HUES48 (cell line): ENCODE results near the gene MANEA.
A peak's percentile ranks its signal among the peaks of the same experiment; 100 is the strongest.
"Not testable (repeated sequence)": the region's sequence is repeated elsewhere in the genome, so short reads cannot be mapped to it uniquely, and the experiment has no call there.

Experiments
- H3K27ac ChIP-seq: one replicate; pipeline ENCODE4 v1.7.0; 2013; ENCODE audit warnings: low read depth, low read length, inconsistent platforms
- H3K27me3 ChIP-seq: 2 replicates; pipeline ENCODE4 v1.6.1; 2013; ENCODE audit warnings: mild to moderate bottlenecking, low read length; ENCODE audit not compliant: control insufficient read depth, insufficient read depth
- H3K36me3 ChIP-seq: 2 replicates; pipeline ENCODE4 v1.6.1; 2013; ENCODE audit warnings: low read length; ENCODE audit not compliant: control insufficient read depth, insufficient read depth
- H3K4me1 ChIP-seq: 2 replicates; pipeline ENCODE4 v1.6.1; 2013; ENCODE audit warnings: mild to moderate bottlenecking, low read length; ENCODE audit not compliant: control insufficient read depth, insufficient read depth
- H3K4me3 ChIP-seq: 2 replicates; pipeline ENCODE4 v1.5.1; 2013; ENCODE audit warnings: mild to moderate bottlenecking, low read depth, low read length
- H3K9ac ChIP-seq: 2 replicates; pipeline ENCODE4 v1.6.1; 2013; ENCODE audit warnings: mild to moderate bottlenecking, low read depth, low read length, moderate library complexity
- H3K9me3 ChIP-seq: 2 replicates; pipeline ENCODE4 v1.6.1; 2013; ENCODE audit warnings: low read length; ENCODE audit not compliant: control insufficient read depth, insufficient read depth

MANEA gene

GRCh38 chr6:95551678-95552324 is 25.5 kb upstream of the MANEA start:
- H3K4me1 ChIP-seq: no peaks in the 10 kb centered on the region
- H3K36me3 ChIP-seq: no peaks in the 10 kb centered on the region

GRCh38 chr6:95553880-95554279 is 23.5 kb upstream of the MANEA start:
- no peaks in the 10 kb centered on the region for H3K27me3 ChIP-seq
- no peaks in the 10 kb centered on the region for H3K9me3 ChIP-seq
- no peaks in the 10 kb centered on the region for H3K36me3 ChIP-seq
- H3K4me3 ChIP-seq: no peak overlapping the region
- no peak overlapping the region for H3K27ac ChIP-seq
- no peak overlapping the region for H3K9ac ChIP-seq
- H3K4me1 ChIP-seq: no peaks in the 10 kb centered on the region

More at GRCh38 chr6:95551678-95552324, 25.5 kb upstream of the MANEA start:
- H3K27me3 ChIP-seq: no peaks in the 10 kb centered on the region
- H3K4me3 ChIP-seq: no peak overlapping the region
- H3K27ac ChIP-seq: no peak overlapping the region
- H3K9me3 ChIP-seq: no peaks in the 10 kb centered on the region
- no peak overlapping the region for H3K9ac ChIP-seq

GRCh38 chr6:95560956-95561355 is 16.4 kb upstream of the MANEA start:
- not testable (repeated sequence) for H3K4me3 ChIP-seq, H3K9me3 ChIP-seq, H3K4me1 ChIP-seq, H3K27me3 ChIP-seq, H3K27ac ChIP-seq, H3K36me3 ChIP-seq, H3K9ac ChIP-seq

- H3K4me3 ChIP-seq: no peak overlapping the region
- no peak overlapping the region for H3K9ac ChIP-seq
- H3K27ac ChIP-seq: no peak overlapping the region
- no peaks in the 10 kb centered on the region for H3K27me3 ChIP-seq
- H3K36me3 ChIP-seq: no peaks in the 10 kb centered on the region
- H3K4me1 ChIP-seq: peaks cover 7% of the 10 kb centered on the region; the same call in 1 of the 2 replicates
- no peaks in the 10 kb centered on the region for H3K9me3 ChIP-seq
Observed at GRCh38 chr6:95569560-95569959, 7.8 kb upstream of the MANEA start.

GRCh38 chr6:95572098-95572497 is 5.2 kb upstream of the MANEA start:
- Histone ChIP-seq H3K9ac (no peak overlapping the region), H3K4me1 (peaks cover 19% of the 10 kb centered on the region), H3K36me3 (no peaks in the 10 kb centered on the region), H3K4me3 (no peak overlapping the region), H3K9me3 (no peaks in the 10 kb centered on the region), H3K27me3 (no peaks in the 10 kb centered on the region), H3K27ac (no peak overlapping the region)

- peaks cover 25% of the 10 kb centered on the region for H3K4me1 ChIP-seq
- H3K9me3 ChIP-seq: no peaks in the 10 kb centered on the region
- H3K4me3 ChIP-seq: no peak overlapping the region
- no peaks in the 10 kb centered on the region for H3K27me3 ChIP-seq
- no peak overlapping the region for H3K9ac ChIP-seq
- H3K36me3 ChIP-seq: no peaks in the 10 kb centered on the region
- H3K27ac ChIP-seq: no peak overlapping the region
Observed at GRCh38 chr6:95574811-95575210, 2.5 kb upstream of the MANEA start.

- peak overlapping the region; percentile 93 for H3K4me3 ChIP-seq
Observed at GRCh38 chr6:95576218-95576997, 927 bp upstream of the MANEA start.

GRCh38 chr6:95576998-95577303 is 384 bp upstream of the MANEA start:
- Histone ChIP-seq H3K36me3 (no peaks in the 10 kb centered on the region), H3K4me3 (peak overlapping the region; percentile 93), H3K4me1 (peaks cover 25% of the 10 kb centered on the region), H3K27ac (peak overlapping the region; percentile 96), H3K9me3 (no peaks in the 10 kb centered on the region), H3K27me3 (no peaks in the 10 kb centered on the region), H3K9ac (peak overlapping the region; percentile 77)

More at GRCh38 chr6:95576218-95576997, 927 bp upstream of the MANEA start:
- Histone ChIP-seq H3K27ac (peak overlapping the region; percentile 96), H3K36me3 (no peaks in the 10 kb centered on the region), H3K9me3 (no peaks in the 10 kb centered on the region), H3K9ac (peak overlapping the region; percentile 77), H3K4me1 (peaks cover 25% of the 10 kb centered on the region), H3K27me3 (no peaks in the 10 kb centered on the region)

- Histone ChIP-seq H3K4me3 (peak overlapping the region; percentile 93), H3K9me3 (no peaks in the 10 kb centered on the region), H3K27me3 (no peaks in the 10 kb centered on the region), H3K9ac (peak overlapping the region; percentile 83), H3K36me3 (no peaks in the 10 kb centered on the region), H3K4me1 (peaks cover 18% of the 10 kb centered on the region), H3K27ac (peak overlapping the region; percentile 96)
Observed at GRCh38 chr6:95578106-95578410, 723 bp downstream of the MANEA start.

- Histone ChIP-seq H3K36me3 (no peaks in the 10 kb centered on the region), H3K4me3 (no peak overlapping the region), H3K4me1 (peaks cover 14% of the 10 kb centered on the region), H3K27me3 (no peaks in the 10 kb centered on the region), H3K9me3 (peaks cover 4% of the 10 kb centered on the region), H3K27ac (no peak overlapping the region), H3K9ac (no peak overlapping the region)
Observed at GRCh38 chr6:95581073-95581472, 3.7 kb downstream of the MANEA start.

GRCh38 chr6:95584226-95584625 is 6.9 kb downstream of the MANEA start:
- H3K9me3 ChIP-seq, H3K4me1 ChIP-seq, H3K9ac ChIP-seq, H3K4me3 ChIP-seq, H3K27ac ChIP-seq, H3K27me3 ChIP-seq, H3K36me3 ChIP-seq: not testable (repeated sequence)
